NCI-H748 treated with DMSO at 0.1 percent for 48 hours (cell line): ENCODE measurements around the gene CD47.

Experiments
- DNase-seq: peaks from one replicate; lab custom pipeline; 2025; lab: John Stamatoyannopoulos, UW

CD47 gene

GRCh38 chr3:108090701-108091497 is at the start of gene CD47:
TSS of gene CD47 (minus strand) at chr3:108091031. CDS start at chr3:108090908, 123 bp downstream.
- peak; percentile 72 for DNase-seq

- no peak for DNase-seq
These were observed 46.6 kb upstream of the CD47 start for GRCh38 chr3:108137460-108137814.

- no peak for DNase-seq
These were observed 46.0 kb upstream of the CD47 start for GRCh38 chr3:108136561-108137459.

GRCh38 chr3:108134555-108134880 is 43.7 kb upstream of the CD47 start:
- no peak for DNase-seq

GRCh38 chr3:108133858-108134554 is 43.2 kb upstream of the CD47 start:
- DNase-seq: no peak

- DNase-seq: no peak
These were observed 42.2 kb upstream of the CD47 start for GRCh38 chr3:108133048-108133369.

GRCh38 chr3:108131475-108132134 is 40.8 kb upstream of the CD47 start:
- DNase-seq: no peak

- no peak for DNase-seq
These were observed 40.1 kb upstream of the CD47 start for GRCh38 chr3:108130701-108131474.

GRCh38 chr3:108130236-108130635 is 39.4 kb upstream of the CD47 start:
- DNase-seq: no peak

GRCh38 chr3:108127301-108127988 is 36.6 kb upstream of the CD47 start:
- DNase-seq: no peak

GRCh38 chr3:108126348-108126747 is 35.5 kb upstream of the CD47 start:
- no peak for DNase-seq

- peak; percentile 42 for DNase-seq
These were observed 34.8 kb upstream of the CD47 start for GRCh38 chr3:108125550-108126071.

GRCh38 chr3:108125153-108125543 is 34.3 kb upstream of the CD47 start:
- DNase-seq: no peak

GRCh38 chr3:108124337-108125152 is 33.7 kb upstream of the CD47 start:
- no peak for DNase-seq

- no peak for DNase-seq
These were observed 32.5 kb upstream of the CD47 start for GRCh38 chr3:108123326-108123725.

GRCh38 chr3:108122276-108122675 is 31.4 kb upstream of the CD47 start:
- DNase-seq: peak; percentile 20

- no peak for DNase-seq
These were observed 28.7 kb upstream of the CD47 start for GRCh38 chr3:108119398-108120104.

GRCh38 chr3:108118038-108118768 is 27.4 kb upstream of the CD47 start:
- DNase-seq: no peak
